GM23338 (cell line): ENCODE results near the gene RPL3. TPM values are rescaled to one million over a fixed set of nuclear protein-coding genes. Genes with fewer than 3 reads are reported as not detected.

Source experiments
- ATAC-seq: fragments of 200-7000 bp; cut with Tn5 transposase; 3 replicates; pipeline ENCODE4 v1.9.1; 2020
- DNase-seq: peaks from one replicate; pipeline ENCODE4 v3.0.0-alpha.2; 2015; ENCODE audit warnings: low spot score
- H2AFZ ChIP-seq: fragments of 200-600 bp; sonication (generic); 2 replicates; pipeline ENCODE4 v1.8.0; 2016; ENCODE audit warnings: antibody characterized with exemption, mild to moderate bottlenecking, moderate library complexity
- H3F3A ChIP-seq: fragments of 200-600 bp; sonication (generic); replicated peaks from 2 replicates; pipeline ENCODE4 v1.8.0; 2017; ENCODE audit warnings: antibody characterized with exemption, mixed run types, low read depth
- H3K27ac ChIP-seq: fragments of 200-600 bp; sonication (generic); 2 replicates; pipeline ENCODE4 v1.6.1; 2016; ENCODE audit warnings: low read depth
- H3K27me3 ChIP-seq: fragments of 200-600 bp; sonication (generic); 2 replicates; pipeline ENCODE4 v1.8.0; 2016; ENCODE audit warnings: mild to moderate bottlenecking, mixed run types, moderate library complexity; ENCODE audit not compliant: insufficient read depth
- H3K36me3 ChIP-seq: fragments of 200-600 bp; sonication (generic); 2 replicates; pipeline ENCODE4 v1.8.0; 2016; ENCODE audit warnings: mild to moderate bottlenecking; ENCODE audit not compliant: insufficient read depth
- H3K4me1 ChIP-seq: fragments of 200-600 bp; sonication (generic); 2 replicates; pipeline ENCODE4 v1.8.0; 2016; ENCODE audit warnings: mild to moderate bottlenecking, moderate library complexity; ENCODE audit not compliant: insufficient read depth
- H3K4me2 ChIP-seq: fragments of 200-600 bp; sonication (generic); 2 replicates; pipeline ENCODE4 v1.7.1; 2017; ENCODE audit warnings: mixed run types
- H3K4me3 ChIP-seq: fragments of 200-600 bp; sonication (generic); 2 replicates; pipeline ENCODE4 v1.6.1; 2016; ENCODE audit warnings: mixed run types
- H3K79me2 ChIP-seq: fragments of 200-600 bp; sonication (generic); replicated peaks from 2 replicates; pipeline ENCODE4 v1.8.0; 2017; ENCODE audit warnings: mild to moderate bottlenecking; ENCODE audit not compliant: insufficient read depth
- H3K9me2 ChIP-seq: fragments of 200-600 bp; sonication (generic); 2 replicates; pipeline ENCODE4 v1.8.0; 2017; ENCODE audit not compliant: insufficient read depth
- H4K20me1 ChIP-seq: fragments of 200-600 bp; sonication (generic); replicated peaks from 2 replicates; pipeline ENCODE4 v1.8.0; 2017; ENCODE audit warnings: mild to moderate bottlenecking; ENCODE audit not compliant: insufficient read depth
- H3K27ac Mint-ChIP-seq: 2 replicates; pipeline ENCODE4 v1.8.0; 2020; ENCODE audit warnings: inconsistent platforms, mild to moderate bottlenecking, moderate library complexity, mixed read lengths
- H3K27me3 Mint-ChIP-seq: 3 replicates; pipeline ENCODE4 v1.8.0; 2022; ENCODE audit warnings: low read depth, mild to moderate bottlenecking, moderate library complexity, mixed read lengths, inconsistent platforms; ENCODE audit not compliant: insufficient read depth, poor library complexity
- H3K36me3 Mint-ChIP-seq: 3 replicates; pipeline ENCODE4 v1.8.0; 2021; ENCODE audit warnings: low read depth, mild to moderate bottlenecking, inconsistent platforms, moderate library complexity, mixed read lengths
- H3K4me1 Mint-ChIP-seq: 3 replicates; pipeline ENCODE4 v1.8.0; 2020; ENCODE audit warnings: mild to moderate bottlenecking, inconsistent platforms, mixed read lengths
- H3K4me3 Mint-ChIP-seq: 3 replicates; pipeline ENCODE4 v1.8.0; 2021; ENCODE audit warnings: moderate library complexity, mild to moderate bottlenecking, inconsistent platforms, mixed read lengths
- H3K9me3 Mint-ChIP-seq: 3 replicates; pipeline ENCODE4 v1.8.0; 2020; ENCODE audit warnings: moderate library complexity, mild to moderate bottlenecking, inconsistent platforms, mixed read lengths
- CREB1 ChIP-seq: fragments of 250-450 bp; sonication (Bioruptor Pico); IDR thresholded peaks from 2 replicates; pipeline ENCODE4 v1.5.0; 2020; ENCODE audit warnings: low read depth, mild to moderate bottlenecking, moderate library complexity
- EZH2 ChIP-seq: fragments of 200-600 bp; sonication (generic); IDR thresholded peaks from one replicate; pipeline ENCODE4 v1.8.0; 2017; ENCODE audit warnings: antibody characterized with exemption, mild to moderate bottlenecking, low read depth; ENCODE audit not compliant: unreplicated experiment
- EZH2phosphoT487 ChIP-seq: fragments of 200-600 bp; sonication (generic); IDR thresholded peaks from one replicate; pipeline ENCODE4 v1.8.1; 2018; ENCODE audit warnings: antibody characterized with exemption; ENCODE audit not compliant: unreplicated experiment
- JUNB ChIP-seq: IDR thresholded peaks from one replicate; pipeline ENCODE4 v1.6.1; 2016; ENCODE audit warnings: antibody characterized with exemption; ENCODE audit not compliant: unreplicated experiment
- NANOG ChIP-seq: IDR thresholded peaks from 2 replicates; pipeline ENCODE4 v1.6.1; 2016; ENCODE audit warnings: antibody characterized with exemption, borderline replicate concordance
- POLR2AphosphoS5 ChIP-seq: IDR thresholded peaks from 2 replicates; pipeline ENCODE4 v1.6.1; 2016; ENCODE audit warnings: antibody characterized with exemption, low read depth
- STAT1 ChIP-seq: IDR thresholded peaks from one replicate; pipeline ENCODE4 v1.6.1; 2016; ENCODE audit warnings: antibody characterized with exemption; ENCODE audit not compliant: unreplicated experiment
- ZNF114 ChIP-seq: fragments of 250-450 bp; sonication (Bioruptor Pico); IDR thresholded peaks from 2 replicates; pipeline ENCODE4 v1.5.0; 2020; ENCODE audit warnings: mild to moderate bottlenecking, moderate library complexity
- ZNF331 ChIP-seq: fragments of 250-450 bp; sonication (Bioruptor Pico); IDR thresholded peaks from 2 replicates; pipeline ENCODE4 v1.5.0; 2020; ENCODE audit warnings: low read depth, mild to moderate bottlenecking, moderate library complexity
- polyA plus RNA-seq: library from polyadenylated mRNA; unstranded; fragments of >200 nt; fragmentation: Nextera tagmentation; extraction: Ambion mirVana; gene quantifications from 2 replicates; pipeline ENCODE4 v1.2.1, GENCODE V29; 2016
- total RNA-seq: library from RNA; depleted of rRNA; stranded (reverse); fragments of >200 nt; shearing (Covaris generic); gene quantifications from 2 replicates; pipeline ENCODE4 v1.2.3, GENCODE V29; 2014
- TF ChIP-seq, protein P1 (sequence below), 2 experiments: fragments of 200-600 bp in 1 of 2; sonication (generic) in 1 of 2; conservative IDR thresholded peaks; 2 replicates each; pipeline versions ENCODE4 v1.5.1 to v1.6.1; 2016 to 2017; ENCODE audit warnings: antibody characterized with exemption in 2 of 2, low read depth in 2 of 2, mild to moderate bottlenecking in 2 of 2, moderate library complexity in 1 of 2
- TF ChIP-seq, protein P2 (sequence below): IDR thresholded peaks from one replicate; pipeline ENCODE4 v1.6.1; 2018; ENCODE audit warnings: antibody characterized with exemption; ENCODE audit not compliant: unreplicated experiment
- TF ChIP-seq, protein P3 (sequence below): fragments of 250-450 bp; sonication (Bioruptor Pico); IDR thresholded peaks from 2 replicates; pipeline ENCODE4 v1.5.0; 2020; ENCODE audit warnings: mild to moderate bottlenecking, moderate library complexity
- TF ChIP-seq, protein P4 (sequence below): IDR thresholded peaks from 2 replicates; pipeline ENCODE4 v1.6.1; 2016; ENCODE audit warnings: antibody characterized with exemption

The RPL3 gene
- total and polyA plus RNA-seq, 2 experiments from 2014 or later, result 1,983 to 3,244 TPM

DNA sequence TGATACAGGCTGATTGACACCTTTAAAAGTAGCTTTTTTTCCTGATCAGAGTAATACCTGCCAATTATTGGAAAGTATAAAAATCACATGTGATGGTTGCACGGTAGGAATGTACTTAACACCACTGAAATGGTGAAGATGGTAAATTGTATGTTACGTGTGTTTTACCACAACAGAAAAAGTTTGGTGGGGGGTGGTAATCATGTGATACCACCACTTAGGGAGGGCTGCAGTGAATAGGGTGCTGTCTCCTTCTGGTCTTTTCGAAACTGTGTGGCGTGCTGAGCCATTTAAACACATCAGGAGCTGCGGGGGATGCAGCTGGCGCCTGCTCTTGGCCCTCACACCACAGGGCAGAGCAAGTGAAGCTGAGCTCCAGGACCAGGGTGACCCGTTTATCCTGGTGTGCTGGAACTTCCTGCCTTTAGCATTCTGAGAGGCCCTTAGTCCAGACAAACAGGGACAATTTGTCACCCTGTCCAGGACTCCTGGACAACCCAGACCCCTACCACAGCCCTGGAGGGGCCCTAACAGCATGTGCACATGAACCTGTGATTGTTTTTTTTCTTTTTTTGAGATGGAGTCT is 33.0 kb upstream of the RPL3 start:
- Histone ChIP-seq H3K36me3 (no peaks in the 10 kb centered on the region), H3K79me2 (peaks cover 12% of the 10 kb centered on the region), H3K27ac (0 out of 2 replicates have a peak overlapping the region, but pooled peaks have one; percentile 42), H3K27me3 (peaks cover 5% of the 10 kb centered on the region), H3K9me2 (no peaks in the 10 kb centered on the region), H4K20me1 (no peaks in the 10 kb centered on the region; the same call in 1 of the 2 replicates), H3K4me3 (no peak overlapping the region; the same call in 1 of the 2 replicates), H3F3A (peaks cover 5% of the 10 kb centered on the region; the same call in 1 of the 2 replicates), H3K4me2 (peak overlapping the region; percentile 87), H2AFZ (no peak overlapping the region), H3K4me1 (peaks cover 17% of the 10 kb centered on the region)
- ATAC-seq (no peak), DNase-seq (no peak)
- no peak for TF ChIP-seq JUNB
- TF ChIP-seq ZNF331, result no peak
- no peak for TF ChIP-seq ZNF114 (CRISPR knock-in tag)
- no peak for TF ChIP-seq EZH2
- TF ChIP-seq, protein P1, sequence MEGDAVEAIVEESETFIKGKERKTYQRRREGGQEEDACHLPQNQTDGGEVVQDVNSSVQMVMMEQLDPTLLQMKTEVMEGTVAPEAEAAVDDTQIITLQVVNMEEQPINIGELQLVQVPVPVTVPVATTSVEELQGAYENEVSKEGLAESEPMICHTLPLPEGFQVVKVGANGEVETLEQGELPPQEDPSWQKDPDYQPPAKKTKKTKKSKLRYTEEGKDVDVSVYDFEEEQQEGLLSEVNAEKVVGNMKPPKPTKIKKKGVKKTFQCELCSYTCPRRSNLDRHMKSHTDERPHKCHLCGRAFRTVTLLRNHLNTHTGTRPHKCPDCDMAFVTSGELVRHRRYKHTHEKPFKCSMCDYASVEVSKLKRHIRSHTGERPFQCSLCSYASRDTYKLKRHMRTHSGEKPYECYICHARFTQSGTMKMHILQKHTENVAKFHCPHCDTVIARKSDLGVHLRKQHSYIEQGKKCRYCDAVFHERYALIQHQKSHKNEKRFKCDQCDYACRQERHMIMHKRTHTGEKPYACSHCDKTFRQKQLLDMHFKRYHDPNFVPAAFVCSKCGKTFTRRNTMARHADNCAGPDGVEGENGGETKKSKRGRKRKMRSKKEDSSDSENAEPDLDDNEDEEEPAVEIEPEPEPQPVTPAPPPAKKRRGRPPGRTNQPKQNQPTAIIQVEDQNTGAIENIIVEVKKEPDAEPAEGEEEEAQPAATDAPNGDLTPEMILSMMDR (conservative IDR thresholded peaks at IDR 0.05; ENCODE audit: low read depth in 2 of 2), result no peak
- TF ChIP-seq, protein P2, sequence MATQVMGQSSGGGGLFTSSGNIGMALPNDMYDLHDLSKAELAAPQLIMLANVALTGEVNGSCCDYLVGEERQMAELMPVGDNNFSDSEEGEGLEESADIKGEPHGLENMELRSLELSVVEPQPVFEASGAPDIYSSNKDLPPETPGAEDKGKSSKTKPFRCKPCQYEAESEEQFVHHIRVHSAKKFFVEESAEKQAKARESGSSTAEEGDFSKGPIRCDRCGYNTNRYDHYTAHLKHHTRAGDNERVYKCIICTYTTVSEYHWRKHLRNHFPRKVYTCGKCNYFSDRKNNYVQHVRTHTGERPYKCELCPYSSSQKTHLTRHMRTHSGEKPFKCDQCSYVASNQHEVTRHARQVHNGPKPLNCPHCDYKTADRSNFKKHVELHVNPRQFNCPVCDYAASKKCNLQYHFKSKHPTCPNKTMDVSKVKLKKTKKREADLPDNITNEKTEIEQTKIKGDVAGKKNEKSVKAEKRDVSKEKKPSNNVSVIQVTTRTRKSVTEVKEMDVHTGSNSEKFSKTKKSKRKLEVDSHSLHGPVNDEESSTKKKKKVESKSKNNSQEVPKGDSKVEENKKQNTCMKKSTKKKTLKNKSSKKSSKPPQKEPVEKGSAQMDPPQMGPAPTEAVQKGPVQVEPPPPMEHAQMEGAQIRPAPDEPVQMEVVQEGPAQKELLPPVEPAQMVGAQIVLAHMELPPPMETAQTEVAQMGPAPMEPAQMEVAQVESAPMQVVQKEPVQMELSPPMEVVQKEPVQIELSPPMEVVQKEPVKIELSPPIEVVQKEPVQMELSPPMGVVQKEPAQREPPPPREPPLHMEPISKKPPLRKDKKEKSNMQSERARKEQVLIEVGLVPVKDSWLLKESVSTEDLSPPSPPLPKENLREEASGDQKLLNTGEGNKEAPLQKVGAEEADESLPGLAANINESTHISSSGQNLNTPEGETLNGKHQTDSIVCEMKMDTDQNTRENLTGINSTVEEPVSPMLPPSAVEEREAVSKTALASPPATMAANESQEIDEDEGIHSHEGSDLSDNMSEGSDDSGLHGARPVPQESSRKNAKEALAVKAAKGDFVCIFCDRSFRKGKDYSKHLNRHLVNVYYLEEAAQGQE, result no peak
- no peak for TF ChIP-seq POLR2AphosphoS5
- no peak for TF ChIP-seq NANOG
- TF ChIP-seq, protein P3, sequence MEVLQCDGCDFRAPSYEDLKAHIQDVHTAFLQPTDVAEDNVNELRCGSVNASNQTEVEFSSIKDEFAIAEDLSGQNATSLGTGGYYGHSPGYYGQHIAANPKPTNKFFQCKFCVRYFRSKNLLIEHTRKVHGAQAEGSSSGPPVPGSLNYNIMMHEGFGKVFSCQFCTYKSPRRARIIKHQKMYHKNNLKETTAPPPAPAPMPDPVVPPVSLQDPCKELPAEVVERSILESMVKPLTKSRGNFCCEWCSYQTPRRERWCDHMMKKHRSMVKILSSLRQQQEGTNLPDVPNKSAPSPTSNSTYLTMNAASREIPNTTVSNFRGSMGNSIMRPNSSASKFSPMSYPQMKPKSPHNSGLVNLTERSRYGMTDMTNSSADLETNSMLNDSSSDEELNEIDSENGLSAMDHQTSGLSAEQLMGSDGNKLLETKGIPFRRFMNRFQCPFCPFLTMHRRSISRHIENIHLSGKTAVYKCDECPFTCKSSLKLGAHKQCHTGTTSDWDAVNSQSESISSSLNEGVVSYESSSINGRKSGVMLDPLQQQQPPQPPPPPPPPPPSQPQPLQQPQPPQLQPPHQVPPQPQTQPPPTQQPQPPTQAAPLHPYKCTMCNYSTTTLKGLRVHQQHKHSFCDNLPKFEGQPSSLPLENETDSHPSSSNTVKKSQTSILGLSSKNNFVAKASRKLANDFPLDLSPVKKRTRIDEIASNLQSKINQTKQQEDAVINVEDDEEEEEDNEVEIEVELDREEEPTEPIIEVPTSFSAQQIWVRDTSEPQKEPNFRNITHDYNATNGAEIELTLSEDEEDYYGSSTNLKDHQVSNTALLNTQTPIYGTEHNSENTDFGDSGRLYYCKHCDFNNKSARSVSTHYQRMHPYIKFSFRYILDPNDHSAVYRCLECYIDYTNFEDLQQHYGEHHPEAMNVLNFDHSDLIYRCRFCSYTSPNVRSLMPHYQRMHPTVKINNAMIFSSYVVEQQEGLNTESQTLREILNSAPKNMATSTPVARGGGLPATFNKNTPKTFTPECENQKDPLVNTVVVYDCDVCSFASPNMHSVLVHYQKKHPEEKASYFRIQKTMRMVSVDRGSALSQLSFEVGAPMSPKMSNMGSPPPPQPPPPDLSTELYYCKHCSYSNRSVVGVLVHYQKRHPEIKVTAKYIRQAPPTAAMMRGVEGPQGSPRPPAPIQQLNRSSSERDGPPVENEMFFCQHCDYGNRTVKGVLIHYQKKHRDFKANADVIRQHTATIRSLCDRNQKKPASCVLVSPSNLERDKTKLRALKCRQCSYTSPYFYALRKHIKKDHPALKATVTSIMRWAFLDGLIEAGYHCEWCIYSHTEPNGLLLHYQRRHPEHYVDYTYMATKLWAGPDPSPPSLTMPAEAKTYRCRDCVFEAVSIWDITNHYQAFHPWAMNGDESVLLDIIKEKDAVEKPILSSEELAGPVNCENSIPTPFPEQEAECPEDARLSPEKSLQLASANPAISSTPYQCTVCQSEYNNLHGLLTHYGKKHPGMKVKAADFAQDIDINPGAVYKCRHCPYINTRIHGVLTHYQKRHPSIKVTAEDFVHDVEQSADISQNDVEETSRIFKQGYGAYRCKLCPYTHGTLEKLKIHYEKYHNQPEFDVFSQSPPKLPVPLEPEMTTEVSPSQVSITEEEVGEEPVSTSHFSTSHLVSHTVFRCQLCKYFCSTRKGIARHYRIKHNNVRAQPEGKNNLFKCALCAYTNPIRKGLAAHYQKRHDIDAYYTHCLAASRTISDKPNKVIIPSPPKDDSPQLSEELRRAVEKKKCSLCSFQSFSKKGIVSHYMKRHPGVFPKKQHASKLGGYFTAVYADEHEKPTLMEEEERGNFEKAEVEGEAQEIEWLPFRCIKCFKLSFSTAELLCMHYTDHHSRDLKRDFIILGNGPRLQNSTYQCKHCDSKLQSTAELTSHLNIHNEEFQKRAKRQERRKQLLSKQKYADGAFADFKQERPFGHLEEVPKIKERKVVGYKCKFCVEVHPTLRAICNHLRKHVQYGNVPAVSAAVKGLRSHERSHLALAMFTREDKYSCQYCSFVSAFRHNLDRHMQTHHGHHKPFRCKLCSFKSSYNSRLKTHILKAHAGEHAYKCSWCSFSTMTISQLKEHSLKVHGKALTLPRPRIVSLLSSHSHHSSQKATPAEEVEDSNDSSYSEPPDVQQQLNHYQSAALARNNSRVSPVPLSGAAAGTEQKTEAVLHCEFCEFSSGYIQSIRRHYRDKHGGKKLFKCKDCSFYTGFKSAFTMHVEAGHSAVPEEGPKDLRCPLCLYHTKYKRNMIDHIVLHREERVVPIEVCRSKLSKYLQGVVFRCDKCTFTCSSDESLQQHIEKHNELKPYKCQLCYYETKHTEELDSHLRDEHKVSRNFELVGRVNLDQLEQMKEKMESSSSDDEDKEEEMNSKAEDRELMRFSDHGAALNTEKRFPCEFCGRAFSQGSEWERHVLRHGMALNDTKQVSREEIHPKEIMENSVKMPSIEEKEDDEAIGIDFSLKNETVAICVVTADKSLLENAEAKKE (CRISPR knock-in tag), result no peak
- TF ChIP-seq CREB1 (CRISPR knock-in tag), result no peak
- TF ChIP-seq, protein P4, sequence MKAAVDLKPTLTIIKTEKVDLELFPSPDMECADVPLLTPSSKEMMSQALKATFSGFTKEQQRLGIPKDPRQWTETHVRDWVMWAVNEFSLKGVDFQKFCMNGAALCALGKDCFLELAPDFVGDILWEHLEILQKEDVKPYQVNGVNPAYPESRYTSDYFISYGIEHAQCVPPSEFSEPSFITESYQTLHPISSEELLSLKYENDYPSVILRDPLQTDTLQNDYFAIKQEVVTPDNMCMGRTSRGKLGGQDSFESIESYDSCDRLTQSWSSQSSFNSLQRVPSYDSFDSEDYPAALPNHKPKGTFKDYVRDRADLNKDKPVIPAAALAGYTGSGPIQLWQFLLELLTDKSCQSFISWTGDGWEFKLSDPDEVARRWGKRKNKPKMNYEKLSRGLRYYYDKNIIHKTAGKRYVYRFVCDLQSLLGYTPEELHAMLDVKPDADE, result no peak
- no peak for TF ChIP-seq STAT1
- TF ChIP-seq EZH2phosphoT487, result no peak
- Mint-ChIP-seq H3K9me3 (no peaks in the 10 kb centered on the region), H3K27me3 (peaks cover 12% of the 10 kb centered on the region), H3K4me3 (no peak overlapping the region), H3K36me3 (no peaks in the 10 kb centered on the region), H3K4me1 (peaks cover 25% of the 10 kb centered on the region), H3K27ac (no peak overlapping the region)
